C4-2B (cell line): Measurements from ENCODE around the gene SYNJ2.

ENCODE experiments used
- CTCF ChIP-seq: fragments of 450-650 bp; conservative IDR thresholded peaks from 2 replicates; pipeline ENCODE4 v1.5.1; 2017; ENCODE audit warnings: mild to moderate bottlenecking
- ZFX ChIP-seq: fragments of 450-650 bp; IDR thresholded peaks from 2 replicates; pipeline ENCODE4 v1.6.1; 2017

GRCh38 chr6:157989541-157990289 lies 8.1 kb downstream of the SYNJ2 start:
- no peak for TF ChIP-seq CTCF
- no peak for TF ChIP-seq ZFX
